ENCODE results near the gene NKAIN1.

NKAIN1 gene

GRCh38 chr1:31231802-31232201 lies 7.9 kb downstream of the NKAIN1 start:
- TF ChIP-seq CTCF (IDR thresholded peaks at IDR 0.05; ENCODE audit: low read depth, low read length, missing control alignments) = no peak
- DNase-seq = no peak
- in situ Hi-C loops (cut with HindIII; ENCODE audit: low pct_ligation_motif_present, low sequenced_read_pairs) = no loop called here
- Histone ChIP-seq H3K27ac (no peak overlapping the region), H3K27me3 (replicated peaks) (peaks cover 10% of the 10 kb centered on the region), H3K4me3 (ENCODE audit: low read depth, low read length) (no peak overlapping the region), H3K36me3 (replicated peaks) (no peaks in the 10 kb centered on the region)

GRCh38 chr1:31230378-31230777 lies 9.3 kb downstream of the NKAIN1 start:
- in situ Hi-C loops (cut with HindIII; ENCODE audit: low pct_ligation_motif_present, low sequenced_read_pairs) = no loop called here
- DNase-seq = no peak
- no peak overlapping the region for H3K27ac ChIP-seq
- no peaks in the 10 kb centered on the region for H3K36me3 ChIP-seq (replicated peaks)
- TF ChIP-seq CTCF (IDR thresholded peaks at IDR 0.05; ENCODE audit: low read depth, low read length, missing control alignments) = no peak
- no peak overlapping the region for H3K4me3 ChIP-seq (ENCODE audit: low read depth, low read length)
- no peaks in the 10 kb centered on the region for H3K27me3 ChIP-seq (replicated peaks)

GRCh38 chr1:31228986-31229385 lies 10.7 kb downstream of the NKAIN1 start:
- DNase-seq = no peak
- Histone ChIP-seq H3K27ac (no peak overlapping the region), H3K27me3 (replicated peaks) (peaks cover 6% of the 10 kb centered on the region), H3K4me3 (ENCODE audit: low read depth, low read length) (no peak overlapping the region), H3K36me3 (replicated peaks) (no peaks in the 10 kb centered on the region)
- no peak for TF ChIP-seq CTCF (IDR thresholded peaks at IDR 0.05; ENCODE audit: low read depth, low read length, missing control alignments)
- in situ Hi-C loops (cut with HindIII; ENCODE audit: low pct_ligation_motif_present, low sequenced_read_pairs) = no loop called here

- Histone ChIP-seq H3K27ac (no peak overlapping the region), H3K27me3 (replicated peaks) (peaks cover 6% of the 10 kb centered on the region), H3K4me3 (ENCODE audit: low read depth, low read length) (no peak overlapping the region), H3K36me3 (replicated peaks) (no peaks in the 10 kb centered on the region)
- TF ChIP-seq CTCF (IDR thresholded peaks at IDR 0.05; ENCODE audit: low read depth, low read length, missing control alignments) = no peak
- no peak for DNase-seq
- in situ Hi-C loops (cut with HindIII; ENCODE audit: low pct_ligation_motif_present, low sequenced_read_pairs) = no loop called here
These were observed 11.7 kb downstream of the NKAIN1 start for GRCh38 chr1:31227891-31228568.

- no peak overlapping the region for H3K27ac ChIP-seq
- no peak for TF ChIP-seq CTCF (IDR thresholded peaks at IDR 0.05; ENCODE audit: low read depth, low read length, missing control alignments)
- H3K4me3 ChIP-seq (ENCODE audit: low read depth, low read length) = no peak overlapping the region
- in situ Hi-C loops (cut with HindIII; ENCODE audit: low pct_ligation_motif_present, low sequenced_read_pairs) = no loop called here
- peaks cover 6% of the 10 kb centered on the region for H3K27me3 ChIP-seq (replicated peaks)
- DNase-seq = no peak
- no peaks in the 10 kb centered on the region for H3K36me3 ChIP-seq (replicated peaks)
These were observed 15.6 kb downstream of the NKAIN1 start for GRCh38 chr1:31224068-31224467.

GRCh38 chr1:31222176-31222575 lies 17.5 kb downstream of the NKAIN1 start:
- H3K27me3 ChIP-seq (replicated peaks) = peaks cover 6% of the 10 kb centered on the region
- TF ChIP-seq CTCF (IDR thresholded peaks at IDR 0.05; ENCODE audit: low read depth, low read length, missing control alignments) = no peak
- no peak overlapping the region for H3K27ac ChIP-seq
- no peak overlapping the region for H3K4me3 ChIP-seq (ENCODE audit: low read depth, low read length)
- no peaks in the 10 kb centered on the region for H3K36me3 ChIP-seq (replicated peaks)
- DNase-seq = no peak
- in situ Hi-C loops (cut with HindIII; ENCODE audit: low pct_ligation_motif_present, low sequenced_read_pairs) = no loop called here

Data from brain microvascular endothelial cell (primary cell).